Spleen (tissue), 11 donors: Measurements from ENCODE around the gene WDR26. TPM values are rescaled to one million over a fixed set of nuclear protein-coding genes. Genes with fewer than 3 reads are reported as not detected.
"Not testable (repeated sequence)": the region's sequence is repeated elsewhere in the genome, so short reads cannot be mapped to it uniquely, and the experiment has no call there.

Experiments used
- DNase-seq: peaks from one replicate; pipeline ENCODE4 v3.0.0-alpha.2; 2020
- H3K27ac ChIP-seq, 8 donors: fragments of 200-600 bp; sonication (generic) in 7 of 8; 1 replicate in 4 of 8; 2 replicates in 4 of 8; pipeline versions ENCODE4 v1.5.0 to v1.8.0; 2016 to 2021; ENCODE audit warnings: inconsistent platforms in 4 of 8, mild to moderate bottlenecking in 4 of 8, moderate library complexity in 1 of 8
- H3K27me3 ChIP-seq, 7 donors: fragments of 200-600 bp; sonication (generic) in 6 of 7; replicated peaks in 1 of 7; 1 replicate in 4 of 7; 2 replicates in 3 of 7; pipeline versions ENCODE4 v1.5.0 to v1.8.0; 2016 to 2021; ENCODE audit warnings: inconsistent platforms in 3 of 7, mild to moderate bottlenecking in 1 of 7
- H3K36me3 ChIP-seq, 6 donors: fragments of 200-600 bp; sonication (generic) in 5 of 6; 1 replicate in 4 of 6; 2 replicates in 2 of 6; pipeline versions ENCODE4 v1.5.0 to v1.8.0; 2016 to 2021; ENCODE audit warnings: inconsistent platforms in 2 of 6
- H3K4me1 ChIP-seq, 6 donors: fragments of 200-600 bp; sonication (generic) in 5 of 6; 1 replicate in 3 of 6; 2 replicates in 3 of 6; pipeline versions ENCODE4 v1.5.0 to v1.8.0; 2016 to 2021; ENCODE audit warnings: inconsistent platforms in 3 of 6
- H3K4me3 ChIP-seq, 8 donors: fragments of 200-600 bp; sonication (generic) in 7 of 8; 1 replicate in 4 of 8; 2 replicates in 4 of 8; pipeline versions ENCODE4 v1.5.0 to v1.8.0; 2016 to 2021; ENCODE audit warnings: inconsistent platforms in 4 of 8, mild to moderate bottlenecking in 4 of 8, moderate library complexity in 2 of 8
- H3K9me3 ChIP-seq, 8 donors: fragments of 200-600 bp; sonication (generic) in 7 of 8; 1 replicate in 4 of 8; 2 replicates in 4 of 8; pipeline versions ENCODE4 v1.5.0 to v1.8.0; 2016 to 2021; ENCODE audit warnings: inconsistent platforms in 4 of 8
- POLR2A ChIP-seq, 3 donors: fragments of 450-650 bp; IDR thresholded peaks; one replicate each; pipeline ENCODE4 v1.5.1; 2017; ENCODE audit warnings: antibody characterized with exemption in 3 of 3, mild to moderate bottlenecking in 1 of 3
- POLR2AphosphoS5 ChIP-seq, 3 donors: sonication (generic); formaldehyde crosslinking; IDR thresholded peaks; one replicate each; pipeline ENCODE4 v1.5.1; 2017; ENCODE audit warnings: antibody characterized with exemption in 3 of 3
- WGBS, 5 donors: extraction: QIAGEN DNeasy Blood & Tissue Kit in 3 of 5; methylation state at CpG; one replicate each; pipeline versions ENCODE4 v1.1.5 to v1.1.7; 2013 to 2018; 5-methylcytosine and 5-hydroxymethylcytosine counted together
- intact Hi-C: fragments of 100-400 bp; cut with DNase I; formaldehyde crosslinking; loops from one replicate; pipeline ENCODE4 v1.15.0; 2023; ENCODE audit warnings: low total_unique reads
- polyA plus RNA-seq, 3 donors: library from polyadenylated mRNA; stranded (reverse); fragments of 200-250 nt; gene quantifications; one replicate each; pipeline ENCODE4 v1.2.1, GENCODE V29; 2013
- total RNA-seq, 7 donors: library from RNA; depleted of rRNA in 3 of 7; stranded (reverse); fragments of >200 nt in 3 of 7; fragmentation: NEBNext Ultra II Directional in 4 of 7; extraction: Animal tissue kit (Norgen Biotek cat#: 25700) in 4 of 7; gene quantifications; one replicate each; pipeline versions ENCODE4 v1.1.0 to v1.2.1, GENCODE V29; 2016 to 2021
- TF ChIP-seq, protein P1 (sequence below), 11 experiments: fragments of 200-600 bp in 7 of 11; fragments of 450-650 bp in 4 of 11; sonication (generic) in 4 of 11; IDR thresholded peaks in 8 of 11; conservative IDR thresholded peaks in 3 of 11; 1 replicate in 7 of 11; 2 replicates in 4 of 11; pipeline versions ENCODE4 v1.4.0 to v1.8.0; 2016 to 2021; ENCODE audit warnings: antibody characterized with exemption in 11 of 11, inconsistent platforms in 4 of 11, mild to moderate bottlenecking in 1 of 11
- donor health status: healthy with polysubstance abuse.
- donor health status: DM: no; HTN: no; CAD: no; lungs with moderate emphysema.
- donor health status: DM: no; HTN: no; CAD: no.
- donor health status: Bipolar disorder and iron deficiency.
- donor health status: healthy.
- donor health status: DM: no; HTN: no; CAD: no.
- donor health status: DM: yes; HTN: yes; CAD: no.

The WDR26 gene
- total and polyA plus RNA-seq, 10 donors: 22.0 to 148 (median 119) TPM

DNA sequence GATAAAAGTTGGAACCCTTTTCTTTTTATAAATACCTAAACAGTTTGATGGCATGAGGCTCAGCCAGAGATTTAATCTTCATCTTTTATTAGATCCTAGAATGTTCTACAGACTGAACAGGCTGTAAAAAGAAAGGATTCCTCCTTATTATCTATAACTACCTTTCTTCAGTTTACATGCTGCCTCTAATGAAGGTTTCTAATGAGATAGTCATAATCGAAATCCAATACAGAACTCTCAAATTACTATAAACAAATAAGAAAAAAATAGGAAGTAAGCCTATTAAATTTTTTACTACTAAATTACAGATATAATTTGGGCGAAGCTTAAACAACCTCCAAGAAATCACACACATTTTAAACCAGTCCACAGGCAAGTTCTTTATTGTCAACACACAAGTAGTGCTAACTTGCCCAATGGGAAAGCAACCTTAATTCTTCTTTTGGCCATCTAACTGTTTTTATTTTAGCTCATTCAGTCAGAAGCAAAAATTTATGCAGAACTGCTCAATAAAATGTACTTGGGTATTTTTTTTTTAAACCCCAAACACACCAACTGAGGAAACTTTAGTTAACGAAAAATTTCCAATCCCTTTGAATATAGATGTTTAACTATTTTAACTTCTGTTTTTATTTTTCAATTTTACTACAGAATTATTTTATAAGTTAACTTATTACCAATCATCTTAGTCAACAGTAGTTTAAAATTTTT is 4.8 kb downstream of the WDR26 start:
- Histone ChIP-seq H3K27me3 (no peaks in the 10 kb centered on the region), H3K4me1 (peaks cover 29 to 87% (median 75%) of the 10 kb centered on the region in 6 donors), H3K27ac (peak overlapping the region; percentile 19 to 99 (median 98)), H3K9me3 (no peaks in the 10 kb centered on the region), H3K4me3 (peak overlapping the region in 4 of 8 donors; percentile 73 to 85 (median 84)), H3K36me3 (peaks cover 0 to 60% (median 17%) of the 10 kb centered on the region in 6 donors)
- TF ChIP-seq POLR2AphosphoS5 (IDR thresholded peaks at IDR 0.05) (no peak), POLR2A (IDR thresholded peaks at IDR 0.05) (no peak)
- TF ChIP-seq, protein P1, sequence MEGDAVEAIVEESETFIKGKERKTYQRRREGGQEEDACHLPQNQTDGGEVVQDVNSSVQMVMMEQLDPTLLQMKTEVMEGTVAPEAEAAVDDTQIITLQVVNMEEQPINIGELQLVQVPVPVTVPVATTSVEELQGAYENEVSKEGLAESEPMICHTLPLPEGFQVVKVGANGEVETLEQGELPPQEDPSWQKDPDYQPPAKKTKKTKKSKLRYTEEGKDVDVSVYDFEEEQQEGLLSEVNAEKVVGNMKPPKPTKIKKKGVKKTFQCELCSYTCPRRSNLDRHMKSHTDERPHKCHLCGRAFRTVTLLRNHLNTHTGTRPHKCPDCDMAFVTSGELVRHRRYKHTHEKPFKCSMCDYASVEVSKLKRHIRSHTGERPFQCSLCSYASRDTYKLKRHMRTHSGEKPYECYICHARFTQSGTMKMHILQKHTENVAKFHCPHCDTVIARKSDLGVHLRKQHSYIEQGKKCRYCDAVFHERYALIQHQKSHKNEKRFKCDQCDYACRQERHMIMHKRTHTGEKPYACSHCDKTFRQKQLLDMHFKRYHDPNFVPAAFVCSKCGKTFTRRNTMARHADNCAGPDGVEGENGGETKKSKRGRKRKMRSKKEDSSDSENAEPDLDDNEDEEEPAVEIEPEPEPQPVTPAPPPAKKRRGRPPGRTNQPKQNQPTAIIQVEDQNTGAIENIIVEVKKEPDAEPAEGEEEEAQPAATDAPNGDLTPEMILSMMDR (IDR thresholded peaks at IDR 0.05 in 8 of 11, conservative IDR thresholded peaks at IDR 0.05 in 3 of 11): no peak
- DNase-seq: no peak
- intact Hi-C loops: no loop called here
- 67 to 83% (median 77%) methylated on average over 3 of the region's 3 CpGs for WGBS, 5 donors

- peaks cover 0 to 71% (median 26%) of the 10 kb centered on the region in 6 donors for H3K36me3 ChIP-seq
- H3K4me3 ChIP-seq, H3K27me3 ChIP-seq, intact Hi-C loops, DNase-seq, H3K9me3 ChIP-seq: not testable (repeated sequence)
- peaks cover 29 to 97% (median 77%) of the 10 kb centered on the region in 6 donors for H3K4me1 ChIP-seq
- 78 to 94% (median 81%) methylated on average over 7 of the region's 7 CpGs for WGBS, 5 donors
- H3K27ac ChIP-seq: peak overlapping the region in 3 of 8 donors; percentile 96 to 98 (median 97)
Observed at GRCh38 chr1:224428713-224429112, 5.9 kb downstream of the WDR26 start.

DNA sequence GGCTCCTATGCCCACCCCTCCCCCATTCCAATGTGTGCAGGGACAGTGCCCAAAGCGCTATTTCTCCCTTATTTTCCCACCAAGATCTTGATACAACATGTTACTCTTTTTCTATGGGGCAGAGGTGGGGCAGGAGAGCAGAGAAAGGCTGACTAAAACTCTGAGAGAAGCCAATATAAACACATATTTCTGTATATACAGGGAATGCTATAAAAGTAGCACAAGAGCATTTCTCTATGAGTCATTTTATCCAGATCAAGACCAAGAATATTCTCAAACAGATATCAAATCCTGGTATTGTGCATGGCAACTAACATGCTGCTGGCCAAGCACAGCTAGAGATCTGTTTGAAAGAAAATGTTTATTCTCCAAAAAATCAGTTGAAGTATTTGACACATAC is 7.3 kb downstream of the WDR26 start:
- no peak for DNase-seq
- Histone ChIP-seq H3K36me3 (peaks cover 3 to 84% (median 40%) of the 10 kb centered on the region in 6 donors), H3K27ac (peak overlapping the region in 1 of 8 donors; percentile 7), H3K27me3 (no peaks in the 10 kb centered on the region), H3K4me1 (peaks cover 26 to 89% (median 71%) of the 10 kb centered on the region in 6 donors), H3K9me3 (no peaks in the 10 kb centered on the region), H3K4me3 (no peak overlapping the region)
- intact Hi-C loops: no loop called here
- 93 to 100% (median 96%) methylated on average over 1 of the region's 1 CpG for WGBS, 5 donors
- TF ChIP-seq POLR2A (IDR thresholded peaks at IDR 0.05): no peak
- TF ChIP-seq, protein P1 (IDR thresholded peaks at IDR 0.05 in 8 of 11, conservative IDR thresholded peaks at IDR 0.05 in 3 of 11): no peak
- TF ChIP-seq POLR2AphosphoS5 (IDR thresholded peaks at IDR 0.05): no peak

DNA sequence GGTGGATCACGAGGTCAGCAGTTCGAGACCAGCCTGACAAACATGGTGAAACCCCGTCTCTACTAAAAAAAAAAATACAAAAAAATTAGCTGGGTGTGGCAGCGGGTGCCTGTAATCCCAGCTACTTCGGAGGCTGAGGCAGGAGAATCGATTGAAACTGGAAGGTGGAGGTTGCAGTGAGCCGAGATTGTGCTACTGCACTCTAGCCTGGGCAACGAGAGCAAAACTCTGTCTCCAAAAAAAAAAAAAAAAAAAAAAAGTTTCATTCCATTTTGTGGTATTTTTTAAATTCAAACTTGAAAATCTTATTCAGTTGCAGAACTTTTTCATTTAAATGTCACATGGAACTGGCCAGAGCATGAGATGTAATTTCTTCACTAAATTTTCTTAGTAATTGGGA is 7.7 kb downstream of the WDR26 start:
- H3K9me3 ChIP-seq, H3K27ac ChIP-seq, H3K27me3 ChIP-seq, intact Hi-C loops, H3K4me3 ChIP-seq, DNase-seq: not testable (repeated sequence)
- Histone ChIP-seq H3K36me3 (peaks cover 8 to 89% (median 45%) of the 10 kb centered on the region in 6 donors), H3K4me1 (peaks cover 21 to 84% (median 66%) of the 10 kb centered on the region in 6 donors)
- 88 to 96% (median 94%) methylated on average over 8 of the region's 8 CpGs for WGBS, 5 donors

- H3K36me3 ChIP-seq: peaks cover 8 to 95% (median 57%) of the 10 kb centered on the region in 6 donors
- WGBS, 5 donors: 72 to 80% (median 74%) methylated on average over 6 of the region's 6 CpGs
- TF ChIP-seq POLR2AphosphoS5 (IDR thresholded peaks at IDR 0.05) (no peak), POLR2A (IDR thresholded peaks at IDR 0.05) (no peak)
- TF ChIP-seq, protein P1 (IDR thresholded peaks at IDR 0.05 in 8 of 11, conservative IDR thresholded peaks at IDR 0.05 in 3 of 11): no peak
- H3K27me3 ChIP-seq: no peaks in the 10 kb centered on the region
- DNase-seq: no peak
- no peaks in the 10 kb centered on the region for H3K9me3 ChIP-seq
- intact Hi-C loops: no loop called here
- H3K4me1 ChIP-seq: peaks cover 9 to 71% (median 52%) of the 10 kb centered on the region in 6 donors
- H3K4me3 ChIP-seq: no peak overlapping the region
- H3K27ac ChIP-seq: peak overlapping the region in 2 of 8 donors; percentile 9 to 13
Observed at GRCh38 chr1:224425279-224425884, 9.2 kb downstream of the WDR26 start.
